HepG2 (cell line): ENCODE measurements around the gene TM4SF18. TPM values are rescaled to one million over a fixed set of nuclear protein-coding genes. Genes with fewer than 3 reads are reported as not detected.

Source experiments
- ERF ChIP-seq: IDR thresholded peaks from 2 replicates; pipeline ENCODE4 v1.6.1; 2018; ENCODE audit warnings: missing biosample characterization, missing genetic modification reagents
- FOXA1 ChIP-seq, 2 experiments: fragments of 450-650 bp in 1 of 2; sonication (generic) in 1 of 2; formaldehyde crosslinking in 1 of 2; IDR thresholded peaks; 2 replicates each; pipeline versions ENCODE4 v1.4.0 to v1.6.1; 2016 to 2020; ENCODE audit warnings: missing genetic modification reagents in 1 of 2
- FOXA3 ChIP-seq: IDR thresholded peaks from 2 replicates; pipeline ENCODE4 v1.6.1; 2016; ENCODE audit warnings: missing genetic modification reagents, missing compliant biosample characterization
- FOXJ3 ChIP-seq: sonication (generic); formaldehyde crosslinking; IDR thresholded peaks from 2 replicates; pipeline ENCODE4 v1.4.0; 2020; ENCODE audit warnings: missing genetic modification reagents, mild to moderate bottlenecking, borderline replicate concordance
- FOXP1 ChIP-seq, 2 experiments: fragments of 450-650 bp in 1 of 2; IDR thresholded peaks; 2 replicates each; pipeline ENCODE4 v1.6.1; 2017 to 2018; ENCODE audit warnings: antibody characterized with exemption in 1 of 2
- HMG20A ChIP-seq: IDR thresholded peaks from 2 replicates; pipeline ENCODE4 v1.6.1; 2016; ENCODE audit warnings: borderline replicate concordance
- IRF2 ChIP-seq: IDR thresholded peaks from 2 replicates; pipeline ENCODE4 v1.6.1; 2018; ENCODE audit warnings: missing genetic modification reagents, missing compliant biosample characterization
- MIXL1 ChIP-seq: IDR thresholded peaks from 2 replicates; pipeline ENCODE4 v1.6.1; 2016
- PCBP2 ChIP-seq: fragments of 200-400 bp; formaldehyde crosslinking; optimal IDR thresholded peaks from 2 replicates; pipeline ENCODE3; 2018; ENCODE audit warnings: low read length, low read depth; ENCODE audit not compliant: poor library complexity, severe bottlenecking
- PHF21A ChIP-seq: sonication (generic); formaldehyde crosslinking; IDR thresholded peaks from 2 replicates; pipeline ENCODE4 v1.5.0; 2020; ENCODE audit warnings: mild to moderate bottlenecking, missing genetic modification reagents
- SAP130 ChIP-seq: IDR thresholded peaks from 2 replicates; pipeline ENCODE4 v1.6.1; 2016; ENCODE audit warnings: low read depth
- TCF12 ChIP-seq, 2 experiments: fragments of 450-650 bp in 1 of 2; sonication (generic) in 1 of 2; formaldehyde crosslinking in 1 of 2; IDR thresholded peaks; 2 replicates each; pipeline versions ENCODE4 v1.6.1 to v1.8.0; 2017 to 2022; ENCODE audit warnings: antibody characterized with exemption in 1 of 2, mild to moderate bottlenecking in 1 of 2, missing genetic modification reagents in 1 of 2, moderate library complexity in 1 of 2
- ZFP36L1 ChIP-seq: sonication (generic); formaldehyde crosslinking; IDR thresholded peaks from 2 replicates; pipeline ENCODE4 v1.8.0; 2022; ENCODE audit warnings: mild to moderate bottlenecking, missing genetic modification reagents, moderate library complexity
- polyA plus RNA-seq, 8 experiments: library from polyadenylated mRNA; depleted of rRNA in 3 of 8; stranded (reverse) in 7 of 8; unstranded in 1 of 8; fragments of >200 nt; fragmentation: Illumina TruSeq in 4 of 8; extraction: Trizol in 4 of 8; gene quantifications; 2 replicates each; pipeline versions ENCODE4 v1.2.1 to v1.2.3, GENCODE V29; 2011 to 2016; ENCODE audit warnings: low read depth in 4 of 8, missing spikeins in 1 of 8, mixed read lengths in 1 of 8; ENCODE audit not compliant: insufficient read depth in 1 of 8
- total RNA-seq, 5 experiments: library from RNA; depleted of rRNA; stranded (reverse); fragments of >200 nt; fragmentation: Illumina TruSeq; extraction: Trizol; gene quantifications; 2 replicates each; pipeline ENCODE4 v1.2.3, GENCODE V29; 2016; ENCODE audit warnings: low read depth in 1 of 5
- TF ChIP-seq, protein P1 (sequence below): fragments of 450-650 bp; IDR thresholded peaks from 2 replicates; pipeline ENCODE4 v1.6.1; 2017; ENCODE audit warnings: mild to moderate bottlenecking
- TF ChIP-seq, protein P2 (sequence below): sonication (generic); IDR thresholded peaks from 2 replicates; pipeline ENCODE4 v1.6.1; 2016; ENCODE audit warnings: low read depth, borderline replicate concordance
- TF ChIP-seq, protein P3 (sequence below): IDR thresholded peaks from 2 replicates; pipeline ENCODE4 v1.4.0; 2020; ENCODE audit warnings: mild to moderate bottlenecking, missing genetic modification reagents
- TF ChIP-seq, protein P4 (sequence below): sonication (generic); formaldehyde crosslinking; IDR thresholded peaks from 2 replicates; pipeline ENCODE4 v1.4.0; 2020; ENCODE audit warnings: missing genetic modification reagents

The TM4SF18 gene
- total and polyA plus RNA-seq, 2 of the 13 experiments (the other 11 are each of a cell fraction or from before 2014, with no cell fraction given) = 0.15 TPM; not detected in 1

DNA sequence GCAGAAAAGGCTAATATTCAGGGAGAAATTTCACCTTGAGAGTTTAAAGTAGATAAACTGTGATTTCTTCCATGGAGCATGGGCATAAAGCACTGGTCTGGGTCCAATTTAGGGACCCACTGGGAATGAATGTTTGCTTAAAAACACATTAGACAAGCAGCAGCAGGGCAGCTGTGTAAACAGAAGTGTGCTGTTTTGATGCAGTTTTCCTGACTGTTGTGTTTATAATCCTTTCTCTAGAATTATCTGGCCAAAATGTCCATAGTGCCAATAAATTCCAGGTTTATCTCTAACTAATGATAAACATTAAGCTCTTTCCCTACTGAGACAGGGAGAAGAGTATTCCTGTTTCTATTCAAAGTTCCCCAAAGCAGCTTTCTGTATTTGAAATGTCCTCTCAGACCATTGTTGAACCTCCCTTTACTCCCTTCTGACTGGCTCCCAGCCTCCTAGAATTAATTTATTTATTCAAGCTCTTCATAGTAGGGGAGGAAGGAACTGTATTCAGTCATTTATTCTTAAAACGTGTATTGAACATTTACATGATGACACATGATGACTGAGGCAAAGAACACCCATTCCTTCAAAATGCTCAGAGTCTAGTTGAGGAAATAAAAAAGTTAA, 7.0 kb upstream of the TM4SF18 start (continued):
- TF ChIP-seq, protein P1, sequence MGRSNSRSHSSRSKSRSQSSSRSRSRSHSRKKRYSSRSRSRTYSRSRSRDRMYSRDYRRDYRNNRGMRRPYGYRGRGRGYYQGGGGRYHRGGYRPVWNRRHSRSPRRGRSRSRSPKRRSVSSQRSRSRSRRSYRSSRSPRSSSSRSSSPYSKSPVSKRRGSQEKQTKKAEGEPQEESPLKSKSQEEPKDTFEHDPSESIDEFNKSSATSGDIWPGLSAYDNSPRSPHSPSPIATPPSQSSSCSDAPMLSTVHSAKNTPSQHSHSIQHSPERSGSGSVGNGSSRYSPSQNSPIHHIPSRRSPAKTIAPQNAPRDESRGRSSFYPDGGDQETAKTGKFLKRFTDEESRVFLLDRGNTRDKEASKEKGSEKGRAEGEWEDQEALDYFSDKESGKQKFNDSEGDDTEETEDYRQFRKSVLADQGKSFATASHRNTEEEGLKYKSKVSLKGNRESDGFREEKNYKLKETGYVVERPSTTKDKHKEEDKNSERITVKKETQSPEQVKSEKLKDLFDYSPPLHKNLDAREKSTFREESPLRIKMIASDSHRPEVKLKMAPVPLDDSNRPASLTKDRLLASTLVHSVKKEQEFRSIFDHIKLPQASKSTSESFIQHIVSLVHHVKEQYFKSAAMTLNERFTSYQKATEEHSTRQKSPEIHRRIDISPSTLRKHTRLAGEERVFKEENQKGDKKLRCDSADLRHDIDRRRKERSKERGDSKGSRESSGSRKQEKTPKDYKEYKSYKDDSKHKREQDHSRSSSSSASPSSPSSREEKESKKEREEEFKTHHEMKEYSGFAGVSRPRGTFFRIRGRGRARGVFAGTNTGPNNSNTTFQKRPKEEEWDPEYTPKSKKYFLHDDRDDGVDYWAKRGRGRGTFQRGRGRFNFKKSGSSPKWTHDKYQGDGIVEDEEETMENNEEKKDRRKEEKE = no peak
- TF ChIP-seq FOXA3 = peak; percentile 59
- no peak for TF ChIP-seq ZFP36L1
- TF ChIP-seq MIXL1 (CRISPR knock-in tag) = 0 out of 2 replicates have a peak, but pooled peaks have one; percentile 13
- TF ChIP-seq TCF12 (IDR thresholded peaks at IDR 0.05) = no peak
- TF ChIP-seq TCF12 (CRISPR knock-in tag; IDR thresholded peaks at IDR 0.05) = peak; percentile 70; the same call in 1 of the 2 replicates
- TF ChIP-seq, protein P2, sequence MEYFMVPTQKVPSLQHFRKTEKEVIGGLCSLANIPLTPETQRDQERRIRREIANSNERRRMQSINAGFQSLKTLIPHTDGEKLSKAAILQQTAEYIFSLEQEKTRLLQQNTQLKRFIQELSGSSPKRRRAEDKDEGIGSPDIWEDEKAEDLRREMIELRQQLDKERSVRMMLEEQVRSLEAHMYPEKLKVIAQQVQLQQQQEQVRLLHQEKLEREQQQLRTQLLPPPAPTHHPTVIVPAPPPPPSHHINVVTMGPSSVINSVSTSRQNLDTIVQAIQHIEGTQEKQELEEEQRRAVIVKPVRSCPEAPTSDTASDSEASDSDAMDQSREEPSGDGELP = peak; percentile 92
- 0 out of 2 replicates have a peak, but pooled peaks have one; percentile 13 for TF ChIP-seq ERF (CRISPR knock-in tag)
- peak; percentile 15; the same call in 1 of the 2 replicates for TF ChIP-seq IRF2 (CRISPR knock-in tag)
- no peak for TF ChIP-seq FOXJ3
- no peak for TF ChIP-seq FOXA1 (IDR thresholded peaks at IDR 0.05)
- TF ChIP-seq FOXA1 (CRISPR knock-in tag; IDR thresholded peaks at IDR 0.05) = peak; percentile 55
- peak; percentile 57 for TF ChIP-seq PHF21A (CRISPR knock-in tag)
- TF ChIP-seq, protein P3, sequence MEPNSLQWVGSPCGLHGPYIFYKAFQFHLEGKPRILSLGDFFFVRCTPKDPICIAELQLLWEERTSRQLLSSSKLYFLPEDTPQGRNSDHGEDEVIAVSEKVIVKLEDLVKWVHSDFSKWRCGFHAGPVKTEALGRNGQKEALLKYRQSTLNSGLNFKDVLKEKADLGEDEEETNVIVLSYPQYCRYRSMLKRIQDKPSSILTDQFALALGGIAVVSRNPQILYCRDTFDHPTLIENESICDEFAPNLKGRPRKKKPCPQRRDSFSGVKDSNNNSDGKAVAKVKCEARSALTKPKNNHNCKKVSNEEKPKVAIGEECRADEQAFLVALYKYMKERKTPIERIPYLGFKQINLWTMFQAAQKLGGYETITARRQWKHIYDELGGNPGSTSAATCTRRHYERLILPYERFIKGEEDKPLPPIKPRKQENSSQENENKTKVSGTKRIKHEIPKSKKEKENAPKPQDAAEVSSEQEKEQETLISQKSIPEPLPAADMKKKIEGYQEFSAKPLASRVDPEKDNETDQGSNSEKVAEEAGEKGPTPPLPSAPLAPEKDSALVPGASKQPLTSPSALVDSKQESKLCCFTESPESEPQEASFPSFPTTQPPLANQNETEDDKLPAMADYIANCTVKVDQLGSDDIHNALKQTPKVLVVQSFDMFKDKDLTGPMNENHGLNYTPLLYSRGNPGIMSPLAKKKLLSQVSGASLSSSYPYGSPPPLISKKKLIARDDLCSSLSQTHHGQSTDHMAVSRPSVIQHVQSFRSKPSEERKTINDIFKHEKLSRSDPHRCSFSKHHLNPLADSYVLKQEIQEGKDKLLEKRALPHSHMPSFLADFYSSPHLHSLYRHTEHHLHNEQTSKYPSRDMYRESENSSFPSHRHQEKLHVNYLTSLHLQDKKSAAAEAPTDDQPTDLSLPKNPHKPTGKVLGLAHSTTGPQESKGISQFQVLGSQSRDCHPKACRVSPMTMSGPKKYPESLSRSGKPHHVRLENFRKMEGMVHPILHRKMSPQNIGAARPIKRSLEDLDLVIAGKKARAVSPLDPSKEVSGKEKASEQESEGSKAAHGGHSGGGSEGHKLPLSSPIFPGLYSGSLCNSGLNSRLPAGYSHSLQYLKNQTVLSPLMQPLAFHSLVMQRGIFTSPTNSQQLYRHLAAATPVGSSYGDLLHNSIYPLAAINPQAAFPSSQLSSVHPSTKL (CRISPR knock-in tag) = peak; percentile 19; the same call in 1 of the 2 replicates
- peak; percentile 26 for TF ChIP-seq SAP130
- no peak for TF ChIP-seq PCBP2
- TF ChIP-seq, protein P4, sequence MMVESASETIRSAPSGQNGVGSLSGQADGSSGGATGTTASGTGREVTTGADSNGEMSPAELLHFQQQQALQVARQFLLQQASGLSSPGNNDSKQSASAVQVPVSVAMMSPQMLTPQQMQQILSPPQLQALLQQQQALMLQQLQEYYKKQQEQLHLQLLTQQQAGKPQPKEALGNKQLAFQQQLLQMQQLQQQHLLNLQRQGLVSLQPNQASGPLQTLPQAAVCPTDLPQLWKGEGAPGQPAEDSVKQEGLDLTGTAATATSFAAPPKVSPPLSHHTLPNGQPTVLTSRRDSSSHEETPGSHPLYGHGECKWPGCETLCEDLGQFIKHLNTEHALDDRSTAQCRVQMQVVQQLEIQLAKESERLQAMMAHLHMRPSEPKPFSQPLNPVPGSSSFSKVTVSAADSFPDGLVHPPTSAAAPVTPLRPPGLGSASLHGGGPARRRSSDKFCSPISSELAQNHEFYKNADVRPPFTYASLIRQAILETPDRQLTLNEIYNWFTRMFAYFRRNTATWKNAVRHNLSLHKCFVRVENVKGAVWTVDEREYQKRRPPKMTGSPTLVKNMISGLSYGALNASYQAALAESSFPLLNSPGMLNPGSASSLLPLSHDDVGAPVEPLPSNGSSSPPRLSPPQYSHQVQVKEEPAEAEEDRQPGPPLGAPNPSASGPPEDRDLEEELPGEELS (CRISPR knock-in tag) = peak; percentile 54; the same call in 1 of the 2 replicates
- no peak for TF ChIP-seq FOXP1 (IDR thresholded peaks at IDR 0.05)
- TF ChIP-seq FOXP1 (CRISPR knock-in tag; IDR thresholded peaks at IDR 0.05) = peak; percentile 48; the same call in 1 of the 2 replicates
- peak; percentile 41; the same call in 1 of the 2 replicates for TF ChIP-seq HMG20A (CRISPR knock-in tag)
